Neural cell (in vitro differentiated cells): ENCODE results near the gene TYR.
A peak's percentile ranks its signal among the peaks of the same experiment; 100 is the strongest.
"Not testable (repeated sequence)": the region's sequence is repeated elsewhere in the genome, so short reads cannot be mapped to it uniquely, and the experiment has no call there.

Experiments
- CTCF ChIP-seq: fragments of 450-650 bp; IDR thresholded peaks from 2 replicates; pipeline ENCODE4 v1.5.1; 2014; ENCODE audit warnings: antibody characterized with exemption, mild to moderate bottlenecking, moderate library complexity; ENCODE audit not compliant: poor library complexity, severe bottlenecking
- TF ChIP-seq, protein P1 (sequence below): IDR thresholded peaks from 2 replicates; pipeline ENCODE4 v1.6.1; 2012; ENCODE audit warnings: borderline replicate concordance

DNA sequence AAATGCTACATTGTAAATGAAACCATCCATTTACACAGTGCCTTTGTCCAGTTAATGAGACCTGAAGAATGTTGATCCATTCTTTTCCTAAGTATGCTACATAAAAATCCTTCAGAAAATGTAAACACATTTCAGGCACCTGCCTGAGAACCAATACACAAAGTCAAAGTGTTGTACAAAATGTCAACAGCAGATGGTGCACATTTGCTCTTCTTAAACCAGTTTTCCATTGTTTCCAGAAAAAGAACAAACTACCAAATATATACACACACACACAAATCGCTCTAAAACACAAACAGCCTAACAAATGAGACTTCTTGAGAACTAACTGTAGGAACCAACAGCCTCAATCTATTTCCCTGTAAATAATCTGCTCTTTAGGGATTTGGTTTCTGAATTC is 156.0 kb downstream of the TYR start:
- TF ChIP-seq, protein P1, sequence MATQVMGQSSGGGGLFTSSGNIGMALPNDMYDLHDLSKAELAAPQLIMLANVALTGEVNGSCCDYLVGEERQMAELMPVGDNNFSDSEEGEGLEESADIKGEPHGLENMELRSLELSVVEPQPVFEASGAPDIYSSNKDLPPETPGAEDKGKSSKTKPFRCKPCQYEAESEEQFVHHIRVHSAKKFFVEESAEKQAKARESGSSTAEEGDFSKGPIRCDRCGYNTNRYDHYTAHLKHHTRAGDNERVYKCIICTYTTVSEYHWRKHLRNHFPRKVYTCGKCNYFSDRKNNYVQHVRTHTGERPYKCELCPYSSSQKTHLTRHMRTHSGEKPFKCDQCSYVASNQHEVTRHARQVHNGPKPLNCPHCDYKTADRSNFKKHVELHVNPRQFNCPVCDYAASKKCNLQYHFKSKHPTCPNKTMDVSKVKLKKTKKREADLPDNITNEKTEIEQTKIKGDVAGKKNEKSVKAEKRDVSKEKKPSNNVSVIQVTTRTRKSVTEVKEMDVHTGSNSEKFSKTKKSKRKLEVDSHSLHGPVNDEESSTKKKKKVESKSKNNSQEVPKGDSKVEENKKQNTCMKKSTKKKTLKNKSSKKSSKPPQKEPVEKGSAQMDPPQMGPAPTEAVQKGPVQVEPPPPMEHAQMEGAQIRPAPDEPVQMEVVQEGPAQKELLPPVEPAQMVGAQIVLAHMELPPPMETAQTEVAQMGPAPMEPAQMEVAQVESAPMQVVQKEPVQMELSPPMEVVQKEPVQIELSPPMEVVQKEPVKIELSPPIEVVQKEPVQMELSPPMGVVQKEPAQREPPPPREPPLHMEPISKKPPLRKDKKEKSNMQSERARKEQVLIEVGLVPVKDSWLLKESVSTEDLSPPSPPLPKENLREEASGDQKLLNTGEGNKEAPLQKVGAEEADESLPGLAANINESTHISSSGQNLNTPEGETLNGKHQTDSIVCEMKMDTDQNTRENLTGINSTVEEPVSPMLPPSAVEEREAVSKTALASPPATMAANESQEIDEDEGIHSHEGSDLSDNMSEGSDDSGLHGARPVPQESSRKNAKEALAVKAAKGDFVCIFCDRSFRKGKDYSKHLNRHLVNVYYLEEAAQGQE, result not testable (repeated sequence)
- peak; percentile 56 for TF ChIP-seq CTCF
